Ovary (tissue), 3 donors: Measurements from ENCODE around the gene HDAC9.

Experiments
- POLR2A ChIP-seq: fragments of 450-650 bp; IDR thresholded peaks from one replicate; pipeline ENCODE4 v1.6.1; 2017; ENCODE audit warnings: antibody characterized with exemption, mild to moderate bottlenecking, moderate library complexity
- TF ChIP-seq, protein P1 (sequence below), 3 donors: fragments of 450-650 bp in 2 of 3; fragments of 200-600 bp in 1 of 3; IDR thresholded peaks; one replicate each; pipeline versions ENCODE4 v1.5.1 to v1.8.0; 2016 to 2022; ENCODE audit warnings: antibody characterized with exemption in 3 of 3, mild to moderate bottlenecking in 1 of 3
- donor health status: DM: no; HTN: no; CAD: no.

DNA sequence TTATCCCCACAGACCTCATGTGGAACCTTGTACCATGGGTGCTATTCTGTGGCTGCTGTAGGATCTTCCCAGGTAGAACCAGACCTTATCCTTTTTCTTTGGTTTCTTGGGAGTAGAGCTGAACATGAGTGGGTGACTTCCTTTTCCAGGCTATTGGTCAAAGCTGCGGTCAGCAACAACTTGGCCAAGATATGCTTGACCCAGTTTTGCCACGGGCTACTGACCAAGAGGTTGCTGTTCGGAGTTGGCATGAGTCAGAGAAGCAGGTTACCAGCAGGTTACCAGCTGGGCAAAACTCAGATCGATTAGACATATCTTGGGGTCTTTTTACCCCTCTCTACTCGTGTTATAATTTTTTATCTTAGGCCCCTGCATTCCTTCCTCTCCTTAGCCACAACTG, 36.7 kb upstream of the HDAC9 start:
- TF ChIP-seq, protein P1, sequence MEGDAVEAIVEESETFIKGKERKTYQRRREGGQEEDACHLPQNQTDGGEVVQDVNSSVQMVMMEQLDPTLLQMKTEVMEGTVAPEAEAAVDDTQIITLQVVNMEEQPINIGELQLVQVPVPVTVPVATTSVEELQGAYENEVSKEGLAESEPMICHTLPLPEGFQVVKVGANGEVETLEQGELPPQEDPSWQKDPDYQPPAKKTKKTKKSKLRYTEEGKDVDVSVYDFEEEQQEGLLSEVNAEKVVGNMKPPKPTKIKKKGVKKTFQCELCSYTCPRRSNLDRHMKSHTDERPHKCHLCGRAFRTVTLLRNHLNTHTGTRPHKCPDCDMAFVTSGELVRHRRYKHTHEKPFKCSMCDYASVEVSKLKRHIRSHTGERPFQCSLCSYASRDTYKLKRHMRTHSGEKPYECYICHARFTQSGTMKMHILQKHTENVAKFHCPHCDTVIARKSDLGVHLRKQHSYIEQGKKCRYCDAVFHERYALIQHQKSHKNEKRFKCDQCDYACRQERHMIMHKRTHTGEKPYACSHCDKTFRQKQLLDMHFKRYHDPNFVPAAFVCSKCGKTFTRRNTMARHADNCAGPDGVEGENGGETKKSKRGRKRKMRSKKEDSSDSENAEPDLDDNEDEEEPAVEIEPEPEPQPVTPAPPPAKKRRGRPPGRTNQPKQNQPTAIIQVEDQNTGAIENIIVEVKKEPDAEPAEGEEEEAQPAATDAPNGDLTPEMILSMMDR (IDR thresholded peaks at IDR 0.05): no peak
- TF ChIP-seq POLR2A: no peak
